ENCODE data around the gene BIRC7. TPM values are rescaled to one million over a fixed set of nuclear protein-coding genes. Genes with fewer than 3 reads are reported as not detected.

Gene BIRC7
- not detected in 2 replicates for total RNA-seq (2014; rRNA removed; shearing (Covaris generic))

DNA sequence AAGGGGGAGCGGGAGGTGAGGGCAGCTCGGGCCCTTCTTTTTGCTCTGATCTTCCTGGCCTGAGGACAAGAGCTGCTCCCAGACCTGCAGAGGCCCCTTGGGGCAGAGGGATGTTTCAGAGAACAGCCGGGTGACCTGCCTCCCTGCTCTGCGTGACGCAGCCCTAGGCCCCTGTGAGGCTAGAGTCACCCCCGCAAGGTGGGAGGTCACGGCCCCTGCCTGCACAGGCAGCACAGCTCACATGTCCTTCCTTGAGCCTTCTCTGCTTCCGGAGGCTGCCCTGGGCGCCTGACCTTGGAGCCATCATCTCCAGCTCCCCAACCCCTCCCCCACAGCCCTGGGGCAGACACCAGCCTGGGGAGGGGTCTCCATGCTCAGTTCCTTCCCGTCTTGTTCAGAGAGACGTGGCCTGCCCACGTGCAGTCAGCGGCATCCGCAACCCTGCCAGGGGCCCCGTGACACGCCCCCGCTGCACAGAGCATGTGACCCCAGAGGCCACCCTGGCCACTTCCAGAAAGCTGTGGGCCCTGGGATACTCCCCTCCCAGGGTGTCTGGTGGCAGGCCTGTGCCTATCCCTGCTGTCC lies at the start of gene BIRC7:
TSS of gene BIRC7 (plus strand) at position 507 of the 585 bp plus-strand sequence. CDS start 192 bp downstream, outside the sequence.
- no peak for DNase-seq (ENCODE audit: low read depth)

- no peak for DNase-seq (ENCODE audit: low read depth)
Measured at GRCh38 chr20:63186084-63186483, 49.6 kb upstream of the BIRC7 start.

GRCh38 chr20:63186528-63187316 lies 49.0 kb upstream of the BIRC7 start:
- DNase-seq (ENCODE audit: low read depth): peak; percentile 37

DNA sequence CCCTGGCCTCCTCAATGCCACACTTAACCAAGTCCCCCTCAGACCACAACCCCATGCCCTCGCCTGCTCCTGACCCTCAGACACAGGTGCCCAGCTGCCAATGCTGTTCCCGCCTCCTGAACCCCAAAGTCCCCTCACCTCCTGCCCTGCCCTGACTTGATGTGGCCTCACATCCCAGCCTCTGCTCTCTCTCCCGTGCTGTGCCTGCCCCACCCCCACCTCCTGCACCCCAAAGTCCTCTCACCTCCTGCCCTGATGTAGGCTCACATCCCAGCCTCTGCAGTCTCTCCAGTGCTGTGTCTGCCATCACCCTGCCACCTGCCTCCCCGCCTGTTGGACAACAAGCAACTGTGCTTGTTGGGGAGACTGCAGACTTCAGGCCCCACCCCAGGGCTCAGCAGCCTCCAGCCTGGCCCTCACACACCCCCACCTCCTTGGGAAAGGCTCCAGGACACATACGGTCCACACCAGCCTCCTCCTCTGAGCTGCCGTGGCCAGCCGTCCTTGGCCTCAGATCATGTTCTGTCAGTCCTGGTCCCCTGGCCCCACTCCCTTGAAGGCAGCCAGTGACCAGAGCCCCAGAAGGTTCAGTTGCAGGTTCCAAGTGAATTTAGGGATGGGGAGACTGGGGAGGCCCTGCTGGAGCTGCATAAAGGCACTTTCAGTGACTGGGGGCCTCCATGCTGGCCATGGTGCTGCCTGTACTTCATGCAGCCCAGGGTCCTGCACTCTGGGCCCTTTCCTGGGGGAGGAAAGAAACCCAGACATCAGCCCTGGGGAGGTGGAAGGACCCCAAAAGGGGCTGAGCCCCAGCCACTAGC lies 48.2 kb upstream of the BIRC7 start:
- no peak for DNase-seq (ENCODE audit: low read depth)

- no peak for DNase-seq (ENCODE audit: low read depth)
Measured at GRCh38 chr20:63188159-63188442, 47.6 kb upstream of the BIRC7 start.

GRCh38 chr20:63188641-63189321 lies 46.9 kb upstream of the BIRC7 start:
- DNase-seq (ENCODE audit: low read depth): no peak

DNA sequence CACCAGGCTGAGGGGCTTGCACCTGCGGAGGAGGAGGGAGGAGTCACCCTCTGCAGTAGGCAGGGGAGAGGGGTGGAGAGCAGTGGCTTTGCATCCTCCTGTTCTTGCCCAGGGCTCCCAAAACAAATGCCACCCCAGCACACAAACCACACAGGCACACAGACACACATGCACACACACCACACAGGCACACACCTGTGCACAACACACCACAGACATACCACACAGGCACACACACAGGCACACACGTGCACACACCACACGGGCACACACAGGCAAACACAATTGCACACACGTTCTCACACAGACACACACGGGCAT lies 46.4 kb upstream of the BIRC7 start:
- no peak for DNase-seq (ENCODE audit: low read depth)

GRCh38 chr20:63189846-63190559 lies 45.7 kb upstream of the BIRC7 start:
- no peak for DNase-seq (ENCODE audit: low read depth)

- no peak for DNase-seq (ENCODE audit: low read depth)
Measured at GRCh38 chr20:63190828-63191227, 44.9 kb upstream of the BIRC7 start.

- DNase-seq (ENCODE audit: low read depth): peak; percentile 47
Measured at GRCh38 chr20:63191400-63191799, 44.3 kb upstream of the BIRC7 start.

DNA sequence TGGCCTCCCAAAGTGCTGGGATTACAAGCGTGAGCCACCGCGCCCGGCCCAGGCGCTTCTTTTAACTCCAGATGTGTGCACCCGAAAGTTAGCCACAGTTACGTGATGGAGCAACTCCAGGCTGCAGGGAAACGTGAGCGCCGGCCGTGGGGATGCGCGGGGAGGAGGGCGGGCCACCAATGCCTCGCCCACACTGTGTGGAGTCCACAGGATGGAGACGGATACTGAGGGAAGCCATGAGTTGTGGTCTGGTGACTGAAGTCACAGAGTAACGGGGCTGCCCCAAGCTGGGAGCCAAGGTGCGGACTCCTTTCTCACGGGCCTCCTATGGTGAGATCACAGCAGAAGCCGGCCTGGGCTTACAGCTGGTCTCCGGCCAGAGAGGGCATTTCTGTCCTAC lies 43.0 kb upstream of the BIRC7 start:
- no peak for DNase-seq (ENCODE audit: low read depth)

- DNase-seq (ENCODE audit: low read depth): no peak
Measured at GRCh38 chr20:63194007-63194796, 41.5 kb upstream of the BIRC7 start.

- DNase-seq (ENCODE audit: low read depth): no peak
Measured at GRCh38 chr20:63194797-63195173, 40.9 kb upstream of the BIRC7 start.

DNA sequence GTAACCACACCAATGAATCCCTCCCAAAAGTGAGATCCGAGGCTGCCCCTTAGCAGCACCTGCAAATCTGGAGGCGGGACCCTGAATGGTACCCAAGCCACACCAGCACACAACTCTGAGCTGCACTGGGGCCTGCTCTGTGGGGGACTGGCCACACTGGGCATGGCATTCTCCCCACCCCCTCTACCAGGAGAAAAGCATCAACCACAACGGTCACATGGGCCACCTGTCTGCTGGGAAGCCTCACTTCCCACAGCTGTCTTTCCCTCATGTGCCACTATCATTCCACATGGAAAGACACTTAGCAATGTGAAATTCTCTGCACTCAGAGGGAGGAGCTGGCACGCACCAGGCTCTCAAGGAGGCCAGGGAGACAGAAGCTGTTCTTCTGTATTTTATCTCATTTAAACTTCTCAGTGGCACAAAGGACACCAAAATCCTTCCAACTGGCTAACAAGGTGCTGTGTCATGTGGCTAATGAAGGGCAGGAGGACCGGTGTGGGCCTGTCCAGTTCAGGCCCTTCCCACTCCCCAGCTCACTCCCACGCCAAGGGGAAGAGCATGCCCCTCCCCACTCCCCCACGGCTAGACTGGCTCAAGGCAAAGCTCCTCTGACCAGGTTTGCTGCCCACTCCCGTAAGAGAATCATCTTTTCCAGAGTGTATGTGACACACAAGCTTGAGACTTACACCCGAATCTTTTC lies 38.8 kb upstream of the BIRC7 start:
- no peak for DNase-seq (ENCODE audit: low read depth)

GRCh38 chr20:63198606-63199005 lies 37.1 kb upstream of the BIRC7 start:
- DNase-seq (ENCODE audit: low read depth): no peak

GRCh38 chr20:63202021-63202420 lies 33.7 kb upstream of the BIRC7 start:
- DNase-seq (ENCODE audit: low read depth): no peak

- no peak for DNase-seq (ENCODE audit: low read depth)
Measured at GRCh38 chr20:63202811-63203526, 32.7 kb upstream of the BIRC7 start.

DNA sequence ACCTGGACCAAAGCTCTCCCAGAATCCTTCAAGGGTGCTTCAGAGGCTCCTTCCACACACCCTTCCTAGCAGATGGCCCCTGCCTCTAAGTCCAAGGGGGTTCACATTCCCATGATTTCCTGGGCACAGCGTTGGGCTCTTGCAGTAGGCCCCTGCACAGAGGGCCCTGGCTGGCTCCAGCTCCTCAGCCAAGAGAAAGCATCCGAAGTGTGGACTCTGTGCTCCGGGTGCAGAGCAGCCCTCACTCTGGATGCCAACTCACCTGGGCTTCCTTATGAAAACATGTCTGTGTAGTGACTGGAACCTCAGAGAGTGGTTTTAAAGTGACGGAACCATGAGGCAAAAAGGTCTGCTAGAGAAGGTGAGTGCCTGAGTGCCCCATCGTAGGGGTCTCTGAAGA lies 31.3 kb upstream of the BIRC7 start:
- DNase-seq (ENCODE audit: low read depth): no peak

GRCh38 chr20:63205896-63206295 lies 29.8 kb upstream of the BIRC7 start:
- no peak for DNase-seq (ENCODE audit: low read depth)

DNA sequence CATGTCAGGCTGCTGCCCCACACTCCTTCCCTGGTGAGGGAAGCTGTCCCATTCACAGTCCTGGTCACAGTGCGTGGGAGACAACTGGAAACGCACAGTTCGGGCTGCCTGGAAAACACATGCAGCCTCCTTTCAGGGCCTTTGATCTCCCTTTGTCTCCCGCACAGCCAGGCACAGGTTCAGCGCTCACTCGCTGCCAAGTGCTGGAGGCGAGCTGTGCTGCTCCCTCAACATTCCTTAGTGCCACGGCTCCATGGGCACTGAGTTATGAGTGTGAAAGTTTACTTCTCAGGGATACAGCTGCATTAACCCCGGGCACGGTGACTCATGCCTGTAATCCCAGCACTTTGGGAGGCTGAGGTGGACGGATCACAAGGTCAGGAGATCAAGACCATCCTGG lies 28.8 kb upstream of the BIRC7 start:
- DNase-seq (ENCODE audit: low read depth): peak; percentile 75
